NCI-H1105 (cell line): Measurements from ENCODE around the gene ERG.
A peak's percentile ranks its signal among the peaks of the same experiment; 100 is the strongest.

Source experiments
- DNase-seq: peaks from one replicate; lab custom pipeline; 2025; lab: John Stamatoyannopoulos, UW

The ERG gene

GRCh38 chr21:38356883-38357625, 141.2 kb downstream of the ERG start:
- no peak for DNase-seq

GRCh38 chr21:38355992-38356781, 142.1 kb downstream of the ERG start:
- peak; percentile 57 for DNase-seq

GRCh38 chr21:38355353-38355752, 142.9 kb downstream of the ERG start:
- no peak for DNase-seq

GRCh38 chr21:38354746-38355145, 143.5 kb downstream of the ERG start:
- no peak for DNase-seq

GRCh38 chr21:38354231-38354630, 144.0 kb downstream of the ERG start:
- no peak for DNase-seq

- peak; percentile 70 for DNase-seq
Observed at GRCh38 chr21:38352536-38353219, 145.6 kb downstream of the ERG start.

GRCh38 chr21:38351961-38352521, 146.2 kb downstream of the ERG start:
- DNase-seq: peak; percentile 37

GRCh38 chr21:38351176-38351959, 146.9 kb downstream of the ERG start:
- DNase-seq: no peak

- no peak for DNase-seq
Observed at GRCh38 chr21:38350684-38351083, 147.6 kb downstream of the ERG start.

GRCh38 chr21:38349977-38350376, 148.3 kb downstream of the ERG start:
- DNase-seq: no peak

GRCh38 chr21:38349111-38349746, 149.0 kb downstream of the ERG start:
- peak; percentile 67 for DNase-seq

- DNase-seq: peak; percentile 75
Observed at GRCh38 chr21:38346286-38346685, 152.0 kb downstream of the ERG start.

- peak; percentile 52 for DNase-seq
Observed at GRCh38 chr21:38343691-38344090, 154.6 kb downstream of the ERG start.

- DNase-seq: no peak
Observed at GRCh38 chr21:38342739-38343138, 155.5 kb downstream of the ERG start.

- DNase-seq: no peak
Observed at GRCh38 chr21:38341546-38342012, 156.7 kb downstream of the ERG start.

- no peak for DNase-seq
Observed at GRCh38 chr21:38340131-38340530, 158.1 kb downstream of the ERG start.

GRCh38 chr21:38337793-38338192, 160.5 kb downstream of the ERG start:
- no peak for DNase-seq

- no peak for DNase-seq
Observed at GRCh38 chr21:38334866-38335265, 163.4 kb downstream of the ERG start.

GRCh38 chr21:38333301-38334272, 164.7 kb downstream of the ERG start:
- DNase-seq: no peak

GRCh38 chr21:38330666-38331065, 167.6 kb downstream of the ERG start:
- no peak for DNase-seq
